IPS DF 4.7 (cell line): ENCODE measurements around the gene WRAP53.
A peak's percentile ranks its signal among the peaks of the same experiment; 100 is the strongest.

Experiments
- DNase-seq: peaks from one replicate; pipeline ENCODE4 v3.0.0-alpha.2; 2013; ENCODE audit warnings: low spot score; ENCODE audit errors: extremely low read depth

Gene WRAP53

DNA sequence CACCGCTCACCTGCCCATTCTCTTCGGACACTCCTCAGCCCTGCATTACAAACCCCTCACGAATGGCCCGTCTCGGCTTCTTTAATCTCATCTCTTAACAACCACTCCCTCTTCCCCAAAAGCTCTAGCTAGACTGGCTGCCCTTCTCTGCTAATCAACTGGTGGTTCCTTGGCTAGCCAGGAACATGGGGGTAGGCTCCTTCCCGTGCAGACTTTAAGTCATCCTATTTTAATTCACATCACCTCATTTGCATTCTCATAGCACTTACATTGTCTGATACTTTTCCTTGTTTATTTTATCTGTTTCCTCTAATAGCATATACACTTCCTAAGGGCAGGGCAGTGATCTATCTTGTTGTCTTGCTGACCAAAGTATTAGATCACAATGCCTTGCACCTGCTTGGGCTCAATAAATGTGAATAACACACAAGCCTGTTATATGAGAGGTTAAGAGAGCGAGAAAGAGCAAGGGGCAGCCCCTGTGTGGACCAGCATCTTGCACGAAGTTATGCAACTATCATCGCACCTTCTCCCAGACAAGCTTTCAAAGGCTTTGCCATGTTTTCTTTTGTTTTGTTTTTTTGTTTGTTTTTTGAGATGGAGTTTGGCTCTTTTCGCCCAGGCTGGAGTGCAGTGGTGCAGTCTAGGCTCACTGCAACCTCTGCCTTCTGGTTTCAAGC lies 10.7 kb upstream of the WRAP53 start:
- peak; percentile 28 for DNase-seq

DNA sequence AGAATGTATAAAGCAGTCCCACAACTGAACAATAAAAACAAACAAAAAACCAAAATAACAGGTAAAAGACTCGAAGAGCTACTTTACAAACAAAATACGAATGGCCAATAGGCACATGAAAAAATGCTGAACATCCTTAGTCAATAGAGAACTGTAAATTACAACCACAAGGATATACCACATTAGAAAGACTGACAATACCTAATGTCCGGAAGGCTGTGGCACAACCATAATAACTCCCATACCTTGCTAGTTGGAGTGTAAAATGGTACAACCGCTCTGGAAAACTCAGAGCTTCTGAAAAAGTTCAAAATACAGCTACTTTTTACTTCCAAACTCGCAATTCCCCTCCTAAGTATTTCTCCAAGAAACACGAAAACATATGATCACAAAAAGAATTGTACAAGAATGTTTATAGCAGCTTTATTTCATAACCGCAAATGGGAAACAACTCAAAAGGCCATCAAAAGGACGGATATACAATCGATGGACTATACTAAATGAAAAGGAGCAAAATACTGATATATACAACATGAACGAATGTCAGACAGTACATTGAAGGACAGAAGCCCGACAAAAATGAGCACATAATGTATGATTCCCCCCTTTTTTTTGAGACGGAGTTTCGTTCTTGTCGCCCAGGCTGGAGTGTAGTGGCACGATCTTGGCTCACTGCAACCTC lies 3.3 kb upstream of the WRAP53 start:
- no peak for DNase-seq

- DNase-seq: peak; percentile 69
Observed at GRCh38 chr17:7685533-7686221, 2.6 kb upstream of the WRAP53 start.

GRCh38 chr17:7686222-7687071 lies 1.8 kb upstream of the WRAP53 start:
- no peak for DNase-seq

- DNase-seq: no peak
Observed at GRCh38 chr17:7687072-7687907, 987 bp upstream of the WRAP53 start, which contains the start of gene TP53. TSS of gene TP53 (minus strand) at chr17:7687490. CDS start at chr17:7676594, 10,896 bp downstream.

GRCh38 chr17:7688808-7689316 lies 585 bp downstream of the WRAP53 start:
- no peak for DNase-seq

DNA sequence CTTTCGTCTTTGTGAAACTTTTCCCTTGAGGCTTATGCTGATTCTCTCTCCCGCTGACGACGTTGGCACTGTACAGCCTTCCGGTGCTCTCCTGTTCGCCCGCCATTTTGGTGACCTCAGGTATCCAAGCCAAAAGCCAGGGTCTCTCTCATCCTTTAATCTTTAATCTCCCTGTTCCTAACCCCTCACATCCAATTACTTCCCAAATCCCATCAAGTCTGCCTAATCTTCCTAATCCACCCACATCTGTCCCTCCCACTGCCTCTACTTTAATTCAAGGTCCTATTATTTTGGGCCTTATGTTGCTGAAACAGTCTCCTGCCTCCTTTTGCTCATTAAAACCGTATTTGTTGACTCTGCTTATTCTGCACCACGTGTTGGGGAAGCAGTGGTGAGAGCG lies 7.3 kb downstream of the WRAP53 start:
- no peak for DNase-seq

- no peak for DNase-seq
Observed at GRCh38 chr17:7697828-7698588, 9.7 kb downstream of the WRAP53 start.

DNA sequence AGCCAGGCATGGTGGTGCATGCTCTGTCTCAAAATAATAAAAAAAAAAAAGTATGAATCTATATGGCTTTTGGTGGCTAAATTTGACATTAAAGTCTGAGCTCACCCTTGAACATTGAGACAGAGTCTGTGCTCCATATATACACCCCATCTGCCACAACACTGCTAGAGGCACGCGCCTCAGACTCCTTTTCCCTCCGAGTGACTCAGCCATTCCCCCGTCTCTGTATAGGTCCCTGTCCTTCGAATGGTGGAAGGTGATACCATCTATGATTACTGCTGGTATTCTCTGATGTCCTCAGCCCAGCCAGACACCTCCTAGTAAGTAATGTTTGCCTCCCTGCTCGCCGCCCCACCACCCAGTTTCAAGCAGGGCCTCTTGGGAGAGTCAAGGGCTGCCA lies 12.2 kb downstream of the WRAP53 start:
- DNase-seq: no peak

GRCh38 chr17:7701681-7702080 lies 13.4 kb downstream of the WRAP53 start:
- DNase-seq: no peak

GRCh38 chr17:7702776-7703175 lies 14.5 kb downstream of the WRAP53 start:
- no peak for DNase-seq

GRCh38 chr17:7703584-7704479 lies 15.6 kb downstream of the WRAP53 start:
- DNase-seq: no peak

GRCh38 chr17:7704601-7705268 lies 16.5 kb downstream of the WRAP53 start, which contains the start of gene EFNB3:
TSS of gene EFNB3 (plus strand) at chr17:7705202. CDS start at chr17:7705599, 397 bp downstream.
- DNase-seq: no peak

GRCh38 chr17:7705269-7706255 lies 17.3 kb downstream of the WRAP53 start:
- no peak for DNase-seq

- no peak for DNase-seq
Observed at GRCh38 chr17:7706631-7707354, 18.5 kb downstream of the WRAP53 start.

GRCh38 chr17:7707446-7707845 lies 19.2 kb downstream of the WRAP53 start:
- no peak for DNase-seq
